Breast epithelium (tissue), 3 donors: ENCODE results near the gene KLHDC7B.

Experiments
- POLR2A ChIP-seq: fragments of 450-650 bp; IDR thresholded peaks from one replicate; pipeline ENCODE4 v1.6.1; 2016; ENCODE audit warnings: antibody characterized with exemption, mild to moderate bottlenecking, moderate library complexity
- TF ChIP-seq, protein P1 (sequence below), 3 donors: fragments of 450-650 bp; IDR thresholded peaks; one replicate each; pipeline ENCODE4 v1.5.1; 2016 to 2017; ENCODE audit warnings: antibody characterized with exemption in 3 of 3, mild to moderate bottlenecking in 3 of 3, moderate library complexity in 3 of 3

DNA sequence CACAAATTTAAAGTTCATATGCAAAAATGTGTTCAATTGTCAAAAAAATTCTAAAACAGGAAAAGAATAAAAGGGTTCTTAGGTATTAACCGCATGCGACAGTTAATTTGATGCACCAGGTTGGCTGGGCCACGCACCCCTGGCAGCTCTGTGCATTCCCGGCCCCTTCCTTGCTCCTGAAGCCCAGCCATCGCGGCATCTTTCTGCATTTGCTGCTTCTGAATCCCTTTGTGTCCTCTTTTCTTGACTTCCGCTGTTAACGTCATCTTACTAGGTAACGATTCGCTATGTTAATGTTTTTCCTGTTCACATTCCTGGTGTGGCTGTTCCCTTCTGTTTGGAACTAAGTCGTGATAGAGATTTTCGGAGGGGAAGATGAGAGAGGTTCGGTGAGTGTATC lies 7.9 kb upstream of the KLHDC7B start:
- TF ChIP-seq POLR2A, result no peak
- TF ChIP-seq, protein P1, sequence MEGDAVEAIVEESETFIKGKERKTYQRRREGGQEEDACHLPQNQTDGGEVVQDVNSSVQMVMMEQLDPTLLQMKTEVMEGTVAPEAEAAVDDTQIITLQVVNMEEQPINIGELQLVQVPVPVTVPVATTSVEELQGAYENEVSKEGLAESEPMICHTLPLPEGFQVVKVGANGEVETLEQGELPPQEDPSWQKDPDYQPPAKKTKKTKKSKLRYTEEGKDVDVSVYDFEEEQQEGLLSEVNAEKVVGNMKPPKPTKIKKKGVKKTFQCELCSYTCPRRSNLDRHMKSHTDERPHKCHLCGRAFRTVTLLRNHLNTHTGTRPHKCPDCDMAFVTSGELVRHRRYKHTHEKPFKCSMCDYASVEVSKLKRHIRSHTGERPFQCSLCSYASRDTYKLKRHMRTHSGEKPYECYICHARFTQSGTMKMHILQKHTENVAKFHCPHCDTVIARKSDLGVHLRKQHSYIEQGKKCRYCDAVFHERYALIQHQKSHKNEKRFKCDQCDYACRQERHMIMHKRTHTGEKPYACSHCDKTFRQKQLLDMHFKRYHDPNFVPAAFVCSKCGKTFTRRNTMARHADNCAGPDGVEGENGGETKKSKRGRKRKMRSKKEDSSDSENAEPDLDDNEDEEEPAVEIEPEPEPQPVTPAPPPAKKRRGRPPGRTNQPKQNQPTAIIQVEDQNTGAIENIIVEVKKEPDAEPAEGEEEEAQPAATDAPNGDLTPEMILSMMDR (IDR thresholded peaks at IDR 0.05), result no peak
